A549 (cell line): ENCODE measurements around the gene VTA1. TPM values are rescaled to one million over a fixed set of nuclear protein-coding genes. Genes with fewer than 3 reads are reported as not detected.

Source experiments
- ATAC-seq, 2 experiments: fragments of 200-7000 bp in 1 of 2; fragments of >200 bp in 1 of 2; cut with Nextera tagmentation in 1 of 2; cut with Tn5 transposase in 1 of 2; 3 replicates each; pipeline versions ENCODE4 v1.8.0 to v1.9.1; 2018 to 2020; ENCODE audit warnings: mild to moderate bottlenecking in 1 of 2, moderate library complexity in 1 of 2
- CTCF ChIA-PET: fragments of 300-600 bp; sonication (Branson Sonifier 250); formaldehyde crosslinking; extraction: SDS; loops from one replicate; lab custom pipeline; 2021; ENCODE audit warnings: antibody characterized with exemption, inconsistent platforms; lab: Yijun Ruan, JAX
- POLR2A ChIA-PET: fragments of 350-600 bp; formaldehyde crosslinking; extraction: SDS; loops from one replicate; lab custom pipeline; 2021; ENCODE audit warnings: antibody characterized with exemption, inconsistent platforms; lab: Yijun Ruan, JAX
- DNase-seq, 2 experiments: peaks; one replicate each; pipeline versions ENCODE4 v3.0.0 to v3.0.0-alpha.2; 2011 to 2016; ENCODE audit warnings: low read depth in 1 of 2, low spot score in 1 of 2
- FAIRE-seq: peaks from 2 replicates; lab custom pipeline; 2011; peaks lifted over from hg19 to GRCh38; lab: Jason Lieb, UNC
- H3K27ac ChIP-seq, 2 experiments: fragments of >200 bp; sonication (Bioruptor Twin); formaldehyde crosslinking; 3 replicates each; pipeline ENCODE4 v1.5.1; 2016 to 2017
- H3K4me1 ChIP-seq: fragments of >200 bp; sonication (Bioruptor Twin); formaldehyde crosslinking; 3 replicates; pipeline ENCODE4 v1.6.1; 2016
- H3K4me2 ChIP-seq: fragments of >200 bp; sonication (Bioruptor Twin); formaldehyde crosslinking; 3 replicates; pipeline ENCODE4 v1.6.1; 2016
- H3K4me3 ChIP-seq: fragments of >200 bp; sonication (Bioruptor Twin); formaldehyde crosslinking; 3 replicates; pipeline ENCODE4 v1.5.1; 2016
- H3K9me3 ChIP-seq: fragments of >200 bp; sonication (Bioruptor Twin); formaldehyde crosslinking; 3 replicates; pipeline ENCODE4 v1.6.1; 2016
- BHLHE40 ChIP-seq: IDR thresholded peaks from 2 replicates; pipeline ENCODE4 v1.6.1; 2012; ENCODE audit warnings: low read depth, low read length, inconsistent platforms
- CBX8 ChIP-seq: fragments of 200-600 bp; sonication (generic); IDR thresholded peaks from 2 replicates; pipeline ENCODE4 v1.6.1; 2016
- EP300 ChIP-seq, 2 experiments: fragments of >200 bp; sonication (Bioruptor Twin); formaldehyde crosslinking; IDR thresholded peaks; 2 replicates in 1 of 2; 3 replicates in 1 of 2; pipeline ENCODE4 v1.6.1; 2016 to 2017
- HEYL ChIP-seq: fragments of 250-450 bp; sonication (Bioruptor Pico); IDR thresholded peaks from 2 replicates; pipeline ENCODE4 v1.8.0; 2021; ENCODE audit warnings: mild to moderate bottlenecking, moderate library complexity
- HOXB5 ChIP-seq: fragments of 250-450 bp; sonication (Bioruptor Pico); IDR thresholded peaks from 2 replicates; pipeline ENCODE4 v1.5.0; 2020; ENCODE audit warnings: mild to moderate bottlenecking, moderate library complexity
- JUNB ChIP-seq: fragments of >200 bp; sonication (Bioruptor Twin); formaldehyde crosslinking; IDR thresholded peaks from 2 replicates; pipeline ENCODE4 v1.6.1; 2016
- KDM1A ChIP-seq: fragments of 200-600 bp; sonication (generic); IDR thresholded peaks from 2 replicates; pipeline ENCODE4 v1.6.1; 2016; ENCODE audit warnings: low read depth, mild to moderate bottlenecking
- KDM5A ChIP-seq: fragments of 200-600 bp; sonication (generic); IDR thresholded peaks from 2 replicates; pipeline ENCODE4 v1.6.1; 2016; ENCODE audit warnings: antibody characterized with exemption, mild to moderate bottlenecking
- MAFK ChIP-seq: fragments of 450-650 bp; IDR thresholded peaks from 2 replicates; pipeline ENCODE4 v1.6.1; 2014; ENCODE audit not compliant: partially characterized antibody
- POLR2A ChIP-seq: IDR thresholded peaks from 2 replicates; pipeline ENCODE4 v1.6.1; 2012; ENCODE audit warnings: mild to moderate bottlenecking, low read length
- POLR2AphosphoS2 ChIP-seq: conservative IDR thresholded peaks from 2 replicates; pipeline ENCODE4 v1.6.1; 2012; ENCODE audit warnings: low read length, improper control_type of control experiment, inconsistent platforms
- RARB ChIP-seq: fragments of 250-450 bp; sonication (Bioruptor Pico); IDR thresholded peaks from 2 replicates; pipeline ENCODE4 v1.8.0; 2021; ENCODE audit warnings: mild to moderate bottlenecking, moderate library complexity
- RCOR1 ChIP-seq: fragments of 150-350 bp; IDR thresholded peaks from 2 replicates; pipeline ENCODE4 v1.6.1; 2014; ENCODE audit warnings: antibody characterized with exemption, low read length, low read depth
- REST ChIP-seq: fragments of 200-600 bp; sonication (generic); IDR thresholded peaks from 2 replicates; pipeline ENCODE4 v1.6.1; 2016; ENCODE audit warnings: antibody characterized with exemption, mild to moderate bottlenecking, moderate library complexity
- SREBF2 ChIP-seq: fragments of 450-650 bp; IDR thresholded peaks from 2 replicates; pipeline ENCODE4 v1.6.1; 2014; ENCODE audit warnings: mild to moderate bottlenecking, moderate library complexity
- ZC3H11A ChIP-seq: fragments of 450-650 bp; IDR thresholded peaks from 2 replicates; pipeline ENCODE4 v1.6.1; 2014; ENCODE audit warnings: antibody characterized with exemption, mild to moderate bottlenecking
- WGBS: methylation state at CpG from one replicate; pipeline ENCODE4 v1.1.6; 2017; ENCODE audit errors: missing lambda C conversion rate; 5-methylcytosine and 5-hydroxymethylcytosine counted together
- polyA plus RNA-seq, 4 experiments: library from polyadenylated mRNA; depleted of rRNA in 3 of 4; stranded (reverse); fragments of >200 nt; fragmentation: RNase III in 1 of 4; extraction: RNeasy Plus Mini Kit Qiagen cat#74134 plus additional on column Dnase treatment in 1 of 4; gene quantifications; 2 replicates in 3 of 4; 3 replicates in 1 of 4; pipeline ENCODE4 v1.2.3, GENCODE V29; 2011 to 2017
- TF ChIP-seq, protein P1 (sequence below): fragments of >200 bp; sonication (Bioruptor Twin); formaldehyde crosslinking; IDR thresholded peaks from 3 replicates; pipeline ENCODE4 v1.5.1; 2016
- TF ChIP-seq, protein P2 (sequence below): fragments of 150-350 bp; IDR thresholded peaks from 2 replicates; pipeline ENCODE4 v1.6.1; 2014; ENCODE audit warnings: low read depth, mild to moderate bottlenecking, low read length

The VTA1 gene
- polyA plus RNA-seq, 2 of the 4 experiments (the other 2 are of a cell fraction): 44.3 to 88.0 TPM

DNA sequence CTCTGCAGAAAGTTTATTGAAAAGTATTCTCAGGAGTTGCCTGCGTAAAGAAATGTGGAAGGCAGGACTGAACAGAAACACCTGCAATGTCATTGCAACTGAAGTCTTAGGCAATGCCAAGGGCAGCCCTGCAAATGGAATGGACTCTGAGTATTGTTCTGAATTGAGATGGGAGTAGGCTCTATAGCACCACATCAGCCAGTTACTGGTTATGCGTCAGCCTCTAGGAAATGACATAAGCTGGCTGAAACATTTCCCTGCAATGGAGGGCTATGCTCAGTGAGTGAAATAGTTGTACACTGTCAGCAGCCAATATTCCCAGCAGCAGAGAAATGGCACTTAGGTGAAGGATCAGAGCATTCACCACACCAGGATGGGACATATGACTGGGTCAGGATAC, 28.1 kb upstream of the VTA1 start:
- ChIA-PET CTCF (interaction anchor here (1.4 kb wide), 1 partner anchor 10 kb away, joined by 4 read pairs; no protein-coding TSS in a partner anchor), POLR2A (no interaction called here)
- DNase-seq (no peak), ATAC-seq (no peak), FAIRE-seq (no peak)
- 86% methylated on average over 2 of the region's 2 CpGs for WGBS
- no peaks in the 10 kb centered on the region for H3K4me1 ChIP-seq
- TF ChIP-seq RARB (CRISPR knock-in tag) (no peak), POLR2AphosphoS2 (no peak), SREBF2 (no peak)
- no peak overlapping the region for H3K27ac ChIP-seq
- no peak overlapping the region for H3K4me3 ChIP-seq
- H3K4me2 ChIP-seq: no peak overlapping the region
- no peaks in the 10 kb centered on the region for H3K9me3 ChIP-seq

DNA sequence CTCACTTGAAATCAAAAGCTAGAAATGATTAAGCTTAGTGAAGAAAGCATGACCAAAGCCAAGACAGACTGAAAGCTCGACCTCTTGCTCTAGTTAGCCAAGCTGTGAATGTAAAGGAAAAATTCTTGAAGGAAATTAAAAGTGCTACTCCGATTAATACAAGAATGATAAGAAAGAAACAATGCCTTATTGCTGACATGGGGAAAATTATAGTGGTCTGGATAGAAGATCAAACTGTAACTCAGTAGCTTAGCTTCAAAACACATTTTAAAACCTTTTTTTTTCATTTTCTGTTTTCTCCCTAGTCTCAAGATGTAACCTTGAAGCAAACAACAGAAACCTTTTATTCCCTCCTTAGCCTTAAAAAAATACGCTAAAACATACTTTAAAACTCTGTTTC, 25.7 kb upstream of the VTA1 start:
- Histone ChIP-seq H3K27ac (no peak overlapping the region), H3K4me3 (no peak overlapping the region), H3K4me1 (no peaks in the 10 kb centered on the region), H3K9me3 (no peaks in the 10 kb centered on the region), H3K4me2 (no peak overlapping the region)
- ATAC-seq (no peak), DNase-seq (no peak), FAIRE-seq (no peak)
- POLR2A ChIA-PET: no interaction called here
- 19% methylated on average over 3 of the region's 3 CpGs for WGBS
- CTCF ChIA-PET: interaction anchor here (1.7 kb wide), 1 partner anchor 9 kb away, joined by 5 read pairs; no protein-coding TSS in a partner anchor
- no peak for TF ChIP-seq POLR2A
- peak; percentile 49 for TF ChIP-seq MAFK
- TF ChIP-seq REST: no peak
- TF ChIP-seq KDM1A: no peak
- no peak for TF ChIP-seq HOXB5 (CRISPR knock-in tag)

DNA sequence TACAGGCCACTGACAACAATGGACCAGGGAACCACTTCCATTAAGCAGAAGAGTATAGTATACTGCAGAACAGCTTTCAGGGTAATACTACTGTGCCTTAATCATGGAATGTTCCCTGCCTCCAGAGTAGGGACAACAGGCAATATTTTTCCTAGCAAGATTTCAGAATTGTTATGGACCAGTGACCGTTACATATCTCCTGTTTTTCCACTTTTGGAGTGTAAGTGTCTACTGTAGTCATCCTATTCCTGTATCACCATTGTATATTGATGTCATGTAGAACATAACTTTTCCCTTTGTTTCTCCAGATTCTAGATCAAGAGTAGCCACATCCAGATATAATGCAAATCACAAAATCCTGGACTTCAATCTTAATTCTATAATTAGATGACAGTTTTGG, 16.2 kb upstream of the VTA1 start:
- 36% methylated on average over 1 of the region's 1 CpG for WGBS
- Histone ChIP-seq H3K27ac (no peak overlapping the region), H3K4me2 (no peak overlapping the region), H3K4me3 (no peak overlapping the region), H3K9me3 (peaks cover 6% of the 10 kb centered on the region; the same call in 1 of the 3 replicates), H3K4me1 (no peaks in the 10 kb centered on the region)
- ATAC-seq (no peak), FAIRE-seq (no peak), DNase-seq (no peak)
- TF ChIP-seq ZC3H11A (no peak), RCOR1 (no peak), POLR2AphosphoS2 (no peak), EP300 (IDR thresholded peaks at IDR 0.05) (no peak), KDM5A (no peak), HOXB5 (CRISPR knock-in tag) (no peak), REST (no peak), CBX8 (no peak), JUNB (no peak), BHLHE40 (no peak), HEYL (CRISPR knock-in tag) (no peak)
- TF ChIP-seq, protein P1, sequence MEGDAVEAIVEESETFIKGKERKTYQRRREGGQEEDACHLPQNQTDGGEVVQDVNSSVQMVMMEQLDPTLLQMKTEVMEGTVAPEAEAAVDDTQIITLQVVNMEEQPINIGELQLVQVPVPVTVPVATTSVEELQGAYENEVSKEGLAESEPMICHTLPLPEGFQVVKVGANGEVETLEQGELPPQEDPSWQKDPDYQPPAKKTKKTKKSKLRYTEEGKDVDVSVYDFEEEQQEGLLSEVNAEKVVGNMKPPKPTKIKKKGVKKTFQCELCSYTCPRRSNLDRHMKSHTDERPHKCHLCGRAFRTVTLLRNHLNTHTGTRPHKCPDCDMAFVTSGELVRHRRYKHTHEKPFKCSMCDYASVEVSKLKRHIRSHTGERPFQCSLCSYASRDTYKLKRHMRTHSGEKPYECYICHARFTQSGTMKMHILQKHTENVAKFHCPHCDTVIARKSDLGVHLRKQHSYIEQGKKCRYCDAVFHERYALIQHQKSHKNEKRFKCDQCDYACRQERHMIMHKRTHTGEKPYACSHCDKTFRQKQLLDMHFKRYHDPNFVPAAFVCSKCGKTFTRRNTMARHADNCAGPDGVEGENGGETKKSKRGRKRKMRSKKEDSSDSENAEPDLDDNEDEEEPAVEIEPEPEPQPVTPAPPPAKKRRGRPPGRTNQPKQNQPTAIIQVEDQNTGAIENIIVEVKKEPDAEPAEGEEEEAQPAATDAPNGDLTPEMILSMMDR: no peak
- TF ChIP-seq, protein P2, sequence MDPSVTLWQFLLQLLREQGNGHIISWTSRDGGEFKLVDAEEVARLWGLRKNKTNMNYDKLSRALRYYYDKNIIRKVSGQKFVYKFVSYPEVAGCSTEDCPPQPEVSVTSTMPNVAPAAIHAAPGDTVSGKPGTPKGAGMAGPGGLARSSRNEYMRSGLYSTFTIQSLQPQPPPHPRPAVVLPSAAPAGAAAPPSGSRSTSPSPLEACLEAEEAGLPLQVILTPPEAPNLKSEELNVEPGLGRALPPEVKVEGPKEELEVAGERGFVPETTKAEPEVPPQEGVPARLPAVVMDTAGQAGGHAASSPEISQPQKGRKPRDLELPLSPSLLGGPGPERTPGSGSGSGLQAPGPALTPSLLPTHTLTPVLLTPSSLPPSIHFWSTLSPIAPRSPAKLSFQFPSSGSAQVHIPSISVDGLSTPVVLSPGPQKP: no peak
- POLR2A ChIA-PET: no interaction called here
- CTCF ChIA-PET: no interaction called here
